ENCODE data around the gene HSPB6.

HSPB6 gene

DNA sequence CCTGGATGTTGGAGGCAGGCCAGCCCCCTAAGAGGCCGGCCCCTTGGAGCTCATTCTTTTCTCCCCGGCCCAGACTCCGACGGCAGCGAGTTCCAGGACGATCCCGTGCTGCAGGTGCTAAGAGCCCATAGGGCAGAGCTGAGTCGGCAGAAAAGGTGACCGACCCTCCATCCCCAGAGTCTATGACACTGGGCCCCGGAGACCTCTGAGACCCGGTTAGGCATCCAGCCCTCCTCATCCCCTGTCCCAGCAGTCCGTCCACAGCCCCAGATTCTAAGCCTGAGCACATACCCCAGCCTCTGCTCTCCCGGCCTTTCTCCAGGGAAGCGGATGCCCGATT lies 11.2 kb upstream of the HSPB6 start:
- no peak overlapping the region for H3K4me2 ChIP-seq
- no peak overlapping the region for H3K4me3 ChIP-seq (IDR thresholded peaks at IDR 0.05; ENCODE audit: insufficient read depth, low read depth, low read length)
- no peak overlapping the region for H3K27ac ChIP-seq
- no peak overlapping the region for H2AFZ ChIP-seq (ENCODE audit: low read depth)
- TF ChIP-seq, protein P1, sequence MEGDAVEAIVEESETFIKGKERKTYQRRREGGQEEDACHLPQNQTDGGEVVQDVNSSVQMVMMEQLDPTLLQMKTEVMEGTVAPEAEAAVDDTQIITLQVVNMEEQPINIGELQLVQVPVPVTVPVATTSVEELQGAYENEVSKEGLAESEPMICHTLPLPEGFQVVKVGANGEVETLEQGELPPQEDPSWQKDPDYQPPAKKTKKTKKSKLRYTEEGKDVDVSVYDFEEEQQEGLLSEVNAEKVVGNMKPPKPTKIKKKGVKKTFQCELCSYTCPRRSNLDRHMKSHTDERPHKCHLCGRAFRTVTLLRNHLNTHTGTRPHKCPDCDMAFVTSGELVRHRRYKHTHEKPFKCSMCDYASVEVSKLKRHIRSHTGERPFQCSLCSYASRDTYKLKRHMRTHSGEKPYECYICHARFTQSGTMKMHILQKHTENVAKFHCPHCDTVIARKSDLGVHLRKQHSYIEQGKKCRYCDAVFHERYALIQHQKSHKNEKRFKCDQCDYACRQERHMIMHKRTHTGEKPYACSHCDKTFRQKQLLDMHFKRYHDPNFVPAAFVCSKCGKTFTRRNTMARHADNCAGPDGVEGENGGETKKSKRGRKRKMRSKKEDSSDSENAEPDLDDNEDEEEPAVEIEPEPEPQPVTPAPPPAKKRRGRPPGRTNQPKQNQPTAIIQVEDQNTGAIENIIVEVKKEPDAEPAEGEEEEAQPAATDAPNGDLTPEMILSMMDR (conservative IDR thresholded peaks at IDR 0.05; ENCODE audit: low read depth, low read length) = no peak
- H3K4me1 ChIP-seq (ENCODE audit: low read depth, poor library complexity, severe bottlenecking) = no peaks in the 10 kb centered on the region
- no peaks in the 10 kb centered on the region for H4K20me1 ChIP-seq (ENCODE audit: insufficient read depth)
- H3K27me3 ChIP-seq (ENCODE audit: insufficient read depth, low read depth) = no peaks in the 10 kb centered on the region
- no peaks in the 10 kb centered on the region for H3K79me2 ChIP-seq (ENCODE audit: insufficient read depth, low read depth)
- H3K36me3 ChIP-seq (ENCODE audit: insufficient read depth) = no peaks in the 10 kb centered on the region
- no peak overlapping the region for H3K9ac ChIP-seq

DNA sequence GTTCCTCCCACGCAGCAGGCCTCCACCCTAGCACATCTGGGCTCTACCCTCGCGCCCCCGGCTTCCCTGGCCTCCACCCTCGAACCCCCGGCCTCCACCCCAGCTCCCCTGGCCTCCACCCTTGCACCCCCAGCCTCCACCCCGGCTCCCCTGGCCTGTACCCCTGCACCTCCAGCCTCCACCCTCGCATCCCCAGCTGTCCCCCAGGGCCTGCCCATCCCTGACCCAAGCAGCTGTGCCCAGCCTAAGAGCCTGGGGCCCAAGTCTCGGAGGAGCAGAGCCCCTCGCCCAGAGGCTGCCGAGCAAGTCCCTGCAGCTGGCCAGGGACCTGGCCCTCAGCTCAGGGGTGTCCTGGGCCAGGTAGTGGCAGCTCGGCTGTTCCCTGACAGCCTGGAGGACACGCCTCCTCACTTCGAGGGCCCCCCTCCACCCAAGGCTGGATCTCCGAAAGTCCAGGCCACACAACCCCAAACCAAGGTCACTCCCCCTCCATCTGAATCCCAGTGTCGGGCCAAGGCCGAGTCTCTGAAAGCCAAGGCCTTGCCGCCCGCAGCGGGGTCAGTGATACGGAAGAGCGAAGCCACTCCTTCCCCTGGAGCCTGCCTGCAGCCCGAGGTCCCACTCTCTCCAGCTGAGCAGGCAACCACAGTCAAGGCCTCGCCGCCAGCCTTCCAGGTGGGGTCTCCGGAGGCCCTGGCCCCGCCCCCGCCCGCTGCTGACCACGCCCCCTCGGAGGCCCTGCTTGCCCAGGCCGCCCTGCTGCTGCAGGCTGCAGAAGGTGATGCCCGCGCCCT lies 10.7 kb upstream of the HSPB6 start:
- no peaks in the 10 kb centered on the region for H4K20me1 ChIP-seq (ENCODE audit: insufficient read depth)
- H3K4me2 ChIP-seq = no peak overlapping the region
- no peak overlapping the region for H2AFZ ChIP-seq (ENCODE audit: low read depth)
- H3K27ac ChIP-seq = no peak overlapping the region
- H3K4me3 ChIP-seq (IDR thresholded peaks at IDR 0.05; ENCODE audit: insufficient read depth, low read depth, low read length) = no peak overlapping the region
- no peak overlapping the region for H3K9ac ChIP-seq
- TF ChIP-seq, protein P1 (conservative IDR thresholded peaks at IDR 0.05; ENCODE audit: low read depth, low read length) = no peak
- H3K36me3 ChIP-seq (ENCODE audit: insufficient read depth) = no peaks in the 10 kb centered on the region
- H3K27me3 ChIP-seq (ENCODE audit: insufficient read depth, low read depth) = no peaks in the 10 kb centered on the region
- H3K4me1 ChIP-seq (ENCODE audit: low read depth, poor library complexity, severe bottlenecking) = no peaks in the 10 kb centered on the region
- no peaks in the 10 kb centered on the region for H3K79me2 ChIP-seq (ENCODE audit: insufficient read depth, low read depth)

DNA sequence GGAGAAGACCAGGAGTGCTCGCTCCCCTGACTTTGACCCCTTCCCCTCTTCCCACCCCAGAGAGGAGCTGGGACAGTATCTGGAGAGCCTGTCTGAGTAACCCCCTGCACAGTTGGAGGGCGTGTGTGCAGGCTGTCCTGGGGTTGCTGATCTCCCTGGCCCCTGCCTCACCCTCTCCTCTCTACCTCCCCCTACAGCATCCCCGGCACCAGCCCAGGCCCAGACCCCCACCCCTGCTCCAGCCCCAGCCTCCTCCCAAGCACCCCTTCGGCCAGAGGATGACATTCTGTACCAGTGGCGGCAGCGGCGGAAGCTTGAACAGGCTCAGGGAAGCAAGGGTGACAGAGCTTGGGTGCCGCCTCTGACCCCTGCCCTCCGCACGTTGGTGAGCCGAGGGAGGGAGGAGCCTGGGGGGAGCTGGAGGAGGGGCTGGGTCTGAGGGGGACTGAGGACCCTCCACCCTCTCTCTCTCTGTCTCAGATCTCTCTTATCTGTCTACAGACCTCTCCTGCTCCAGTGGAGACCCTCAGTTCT lies 9.8 kb upstream of the HSPB6 start:
- Histone ChIP-seq H3K27me3 (ENCODE audit: insufficient read depth, low read depth) (no peaks in the 10 kb centered on the region), H3K4me1 (ENCODE audit: low read depth, poor library complexity, severe bottlenecking) (no peaks in the 10 kb centered on the region), H3K4me2 (no peak overlapping the region), H2AFZ (ENCODE audit: low read depth) (no peak overlapping the region), H3K4me3 (IDR thresholded peaks at IDR 0.05; ENCODE audit: insufficient read depth, low read depth, low read length) (no peak overlapping the region), H3K27ac (no peak overlapping the region), H3K79me2 (ENCODE audit: insufficient read depth, low read depth) (no peaks in the 10 kb centered on the region), H4K20me1 (ENCODE audit: insufficient read depth) (no peaks in the 10 kb centered on the region), H3K9ac (no peak overlapping the region), H3K36me3 (ENCODE audit: insufficient read depth) (no peaks in the 10 kb centered on the region)
- TF ChIP-seq, protein P1 (conservative IDR thresholded peaks at IDR 0.05; ENCODE audit: low read depth, low read length) = no peak

DNA sequence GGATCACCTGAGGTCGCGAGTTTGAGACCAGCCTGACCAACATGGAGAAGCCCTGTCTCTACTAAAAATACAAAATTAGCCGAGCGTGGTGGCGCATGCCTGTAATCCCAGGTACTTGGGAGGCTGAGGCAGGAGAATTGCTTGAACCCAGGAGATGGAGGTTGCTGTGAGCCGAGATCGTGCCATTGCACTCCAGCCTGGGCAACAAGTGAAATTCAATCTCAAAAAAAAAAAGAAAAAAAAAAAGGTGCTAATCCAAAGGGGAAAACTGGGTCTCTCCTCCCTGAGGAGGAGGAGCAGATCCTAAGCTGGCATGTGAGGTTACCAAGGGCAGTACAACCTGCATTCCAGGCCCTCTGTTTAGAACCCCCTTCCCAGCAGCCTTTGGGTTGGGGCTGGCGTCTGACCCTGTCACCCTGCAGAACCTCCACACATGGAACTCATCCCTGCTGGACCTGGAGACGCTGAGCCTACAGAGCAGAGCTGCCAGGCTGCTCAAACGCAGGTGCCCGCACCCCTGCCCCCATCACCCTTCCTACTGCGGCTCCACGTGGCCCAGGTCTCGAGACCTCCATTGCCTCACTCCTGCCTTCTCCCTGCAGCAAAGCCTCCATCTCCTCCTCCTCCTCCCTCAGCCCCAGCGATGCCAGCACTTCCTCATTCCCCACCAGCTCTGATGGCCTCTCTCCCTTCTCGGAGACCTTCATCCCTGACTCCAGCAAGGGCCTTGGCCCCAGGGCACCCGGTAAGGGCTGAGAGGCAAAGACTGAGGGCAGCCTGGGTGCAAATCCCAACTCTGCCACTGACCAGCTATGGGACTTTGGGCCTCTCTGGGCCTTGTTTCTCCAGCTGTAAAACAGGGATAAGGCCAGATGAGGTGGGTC lies 7.8 kb upstream of the HSPB6 start:
- TF ChIP-seq, protein P1 (conservative IDR thresholded peaks at IDR 0.05; ENCODE audit: low read depth, low read length) = no peak
- H3K79me2 ChIP-seq (ENCODE audit: insufficient read depth, low read depth) = no peaks in the 10 kb centered on the region
- H3K27me3 ChIP-seq (ENCODE audit: insufficient read depth, low read depth) = no peaks in the 10 kb centered on the region
- no peaks in the 10 kb centered on the region for H4K20me1 ChIP-seq (ENCODE audit: insufficient read depth)
- H3K4me2 ChIP-seq = no peak overlapping the region
- no peak overlapping the region for H2AFZ ChIP-seq (ENCODE audit: low read depth)
- no peak overlapping the region for H3K4me3 ChIP-seq (IDR thresholded peaks at IDR 0.05; ENCODE audit: insufficient read depth, low read depth, low read length)
- no peaks in the 10 kb centered on the region for H3K4me1 ChIP-seq (ENCODE audit: low read depth, poor library complexity, severe bottlenecking)
- H3K27ac ChIP-seq = no peak overlapping the region
- no peak overlapping the region for H3K9ac ChIP-seq
- no peaks in the 10 kb centered on the region for H3K36me3 ChIP-seq (ENCODE audit: insufficient read depth)

All from KMS-11 (cell line).